ENCODE measurements around the gene SPHK1.

Gene SPHK1

DNA sequence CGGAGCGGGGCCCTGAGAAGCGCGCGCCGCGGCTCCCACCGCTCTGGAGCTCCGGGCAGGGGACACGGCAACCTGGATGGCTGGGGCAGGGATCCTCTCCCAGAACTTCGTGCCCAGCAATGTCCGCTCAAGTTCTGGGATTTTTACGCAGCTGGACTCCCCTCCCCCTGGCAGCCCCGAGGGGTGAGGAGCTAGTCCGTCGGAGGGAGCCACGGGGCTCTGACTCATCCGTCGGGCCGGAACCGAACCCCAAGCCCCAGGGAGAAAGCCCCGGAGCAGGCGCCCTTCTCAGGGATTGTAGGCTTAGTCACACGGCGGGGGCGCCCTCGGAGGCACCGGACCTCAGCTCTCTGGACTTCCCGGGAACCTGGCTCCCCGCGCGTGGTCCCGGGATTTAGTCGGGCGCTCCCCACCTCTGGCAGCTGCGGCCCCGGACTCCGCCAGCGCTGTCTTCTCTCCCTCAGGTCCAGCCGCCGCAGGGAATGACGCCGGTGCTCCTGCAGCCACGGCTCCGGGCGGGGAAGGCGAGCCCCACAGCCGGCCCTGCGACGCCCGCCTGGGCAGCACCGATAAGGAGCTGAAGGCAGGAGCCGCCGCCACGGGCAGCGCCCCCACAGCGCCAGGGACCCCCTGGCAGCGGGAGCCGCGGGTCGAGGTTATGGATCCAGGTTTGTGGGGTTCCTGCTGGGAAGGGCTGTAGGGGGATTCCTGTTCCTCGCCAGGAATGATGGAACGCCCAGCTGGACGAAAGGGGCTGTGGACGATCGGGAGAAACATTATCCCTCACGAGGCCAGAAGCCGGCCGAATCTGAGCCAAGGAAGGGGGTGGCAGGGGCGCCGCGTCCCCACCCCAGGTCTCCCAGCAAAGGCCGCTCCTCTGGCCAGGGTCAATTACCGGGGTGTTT, 830 bp downstream of the SPHK1 start:
- no peak for DNase-seq (ENCODE audit: low read depth)
- TF ChIP-seq, protein P1, sequence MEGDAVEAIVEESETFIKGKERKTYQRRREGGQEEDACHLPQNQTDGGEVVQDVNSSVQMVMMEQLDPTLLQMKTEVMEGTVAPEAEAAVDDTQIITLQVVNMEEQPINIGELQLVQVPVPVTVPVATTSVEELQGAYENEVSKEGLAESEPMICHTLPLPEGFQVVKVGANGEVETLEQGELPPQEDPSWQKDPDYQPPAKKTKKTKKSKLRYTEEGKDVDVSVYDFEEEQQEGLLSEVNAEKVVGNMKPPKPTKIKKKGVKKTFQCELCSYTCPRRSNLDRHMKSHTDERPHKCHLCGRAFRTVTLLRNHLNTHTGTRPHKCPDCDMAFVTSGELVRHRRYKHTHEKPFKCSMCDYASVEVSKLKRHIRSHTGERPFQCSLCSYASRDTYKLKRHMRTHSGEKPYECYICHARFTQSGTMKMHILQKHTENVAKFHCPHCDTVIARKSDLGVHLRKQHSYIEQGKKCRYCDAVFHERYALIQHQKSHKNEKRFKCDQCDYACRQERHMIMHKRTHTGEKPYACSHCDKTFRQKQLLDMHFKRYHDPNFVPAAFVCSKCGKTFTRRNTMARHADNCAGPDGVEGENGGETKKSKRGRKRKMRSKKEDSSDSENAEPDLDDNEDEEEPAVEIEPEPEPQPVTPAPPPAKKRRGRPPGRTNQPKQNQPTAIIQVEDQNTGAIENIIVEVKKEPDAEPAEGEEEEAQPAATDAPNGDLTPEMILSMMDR (IDR thresholded peaks at IDR 0.05; ENCODE audit: low read depth, low read length, missing control alignments) = no peak

DNA sequence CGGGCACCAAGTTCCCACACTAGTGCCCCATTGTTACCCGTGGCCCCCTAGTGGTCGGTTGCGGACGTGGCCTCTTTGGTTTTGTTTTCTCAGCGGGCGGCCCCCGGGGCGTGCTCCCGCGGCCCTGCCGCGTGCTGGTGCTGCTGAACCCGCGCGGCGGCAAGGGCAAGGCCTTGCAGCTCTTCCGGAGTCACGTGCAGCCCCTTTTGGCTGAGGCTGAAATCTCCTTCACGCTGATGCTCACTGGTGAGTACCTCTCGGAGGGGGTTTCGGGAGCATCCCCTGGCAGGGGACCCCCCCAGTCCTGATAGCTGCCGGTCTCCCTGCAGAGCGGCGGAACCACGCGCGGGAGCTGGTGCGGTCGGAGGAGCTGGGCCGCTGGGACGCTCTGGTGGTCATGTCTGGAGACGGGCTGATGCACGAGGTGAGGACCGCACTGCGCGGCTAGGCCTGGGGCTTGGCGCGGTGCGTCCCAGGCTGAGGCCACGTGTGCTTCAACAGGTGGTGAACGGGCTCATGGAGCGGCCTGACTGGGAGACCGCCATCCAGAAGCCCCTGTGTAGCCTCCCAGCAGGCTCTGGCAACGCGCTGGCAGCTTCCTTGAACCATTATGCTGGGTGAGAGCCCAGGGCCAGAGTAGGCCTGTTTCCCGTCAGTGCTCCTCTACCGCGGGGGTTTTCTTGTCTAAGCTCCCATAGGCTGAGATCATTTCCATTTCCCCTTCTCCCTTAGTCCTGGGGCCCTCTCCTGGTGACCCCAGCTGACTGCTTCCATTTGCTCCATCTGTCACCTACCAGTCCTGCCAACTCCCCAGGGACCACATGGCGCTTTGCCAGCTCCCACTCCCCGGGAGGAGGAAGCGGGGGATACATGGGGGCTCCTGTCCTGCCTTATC, 1.7 kb downstream of the SPHK1 start:
- DNase-seq (ENCODE audit: low read depth) = no peak
- TF ChIP-seq, protein P1 (IDR thresholded peaks at IDR 0.05; ENCODE audit: low read depth, low read length, missing control alignments) = peak; percentile 88
- no peak overlapping the region; the same call in 1 of the 2 replicates for H3K4me3 ChIP-seq (ENCODE audit: low read depth, low read length)

More for the DNA sequence above, 830 bp downstream of the SPHK1 start:
- peak overlapping the region; percentile 72 for H3K4me3 ChIP-seq (ENCODE audit: low read depth, low read length)

DNA sequence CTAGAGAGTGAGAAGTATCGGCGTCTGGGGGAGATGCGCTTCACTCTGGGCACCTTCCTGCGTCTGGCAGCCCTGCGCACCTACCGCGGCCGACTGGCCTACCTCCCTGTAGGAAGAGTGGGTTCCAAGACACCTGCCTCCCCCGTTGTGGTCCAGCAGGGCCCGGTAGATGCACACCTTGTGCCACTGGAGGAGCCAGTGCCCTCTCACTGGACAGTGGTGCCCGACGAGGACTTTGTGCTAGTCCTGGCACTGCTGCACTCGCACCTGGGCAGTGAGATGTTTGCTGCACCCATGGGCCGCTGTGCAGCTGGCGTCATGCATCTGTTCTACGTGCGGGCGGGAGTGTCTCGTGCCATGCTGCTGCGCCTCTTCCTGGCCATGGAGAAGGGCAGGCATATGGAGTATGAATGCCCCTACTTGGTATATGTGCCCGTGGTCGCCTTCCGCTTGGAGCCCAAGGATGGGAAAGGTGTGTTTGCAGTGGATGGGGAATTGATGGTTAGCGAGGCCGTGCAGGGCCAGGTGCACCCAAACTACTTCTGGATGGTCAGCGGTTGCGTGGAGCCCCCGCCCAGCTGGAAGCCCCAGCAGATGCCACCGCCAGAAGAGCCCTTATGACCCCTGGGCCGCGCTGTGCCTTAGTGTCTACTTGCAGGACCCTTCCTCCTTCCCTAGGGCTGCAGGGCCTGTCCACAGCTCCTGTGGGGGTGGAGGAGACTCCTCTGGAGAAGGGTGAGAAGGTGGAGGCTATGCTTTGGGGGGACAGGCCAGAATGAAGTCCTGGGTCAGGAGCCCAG, 2.8 kb downstream of the SPHK1 start:
- TF ChIP-seq, protein P1 (IDR thresholded peaks at IDR 0.05; ENCODE audit: low read depth, low read length, missing control alignments) = no peak
- DNase-seq (ENCODE audit: low read depth) = no peak
- H3K4me3 ChIP-seq (ENCODE audit: low read depth, low read length) = no peak overlapping the region

DNA sequence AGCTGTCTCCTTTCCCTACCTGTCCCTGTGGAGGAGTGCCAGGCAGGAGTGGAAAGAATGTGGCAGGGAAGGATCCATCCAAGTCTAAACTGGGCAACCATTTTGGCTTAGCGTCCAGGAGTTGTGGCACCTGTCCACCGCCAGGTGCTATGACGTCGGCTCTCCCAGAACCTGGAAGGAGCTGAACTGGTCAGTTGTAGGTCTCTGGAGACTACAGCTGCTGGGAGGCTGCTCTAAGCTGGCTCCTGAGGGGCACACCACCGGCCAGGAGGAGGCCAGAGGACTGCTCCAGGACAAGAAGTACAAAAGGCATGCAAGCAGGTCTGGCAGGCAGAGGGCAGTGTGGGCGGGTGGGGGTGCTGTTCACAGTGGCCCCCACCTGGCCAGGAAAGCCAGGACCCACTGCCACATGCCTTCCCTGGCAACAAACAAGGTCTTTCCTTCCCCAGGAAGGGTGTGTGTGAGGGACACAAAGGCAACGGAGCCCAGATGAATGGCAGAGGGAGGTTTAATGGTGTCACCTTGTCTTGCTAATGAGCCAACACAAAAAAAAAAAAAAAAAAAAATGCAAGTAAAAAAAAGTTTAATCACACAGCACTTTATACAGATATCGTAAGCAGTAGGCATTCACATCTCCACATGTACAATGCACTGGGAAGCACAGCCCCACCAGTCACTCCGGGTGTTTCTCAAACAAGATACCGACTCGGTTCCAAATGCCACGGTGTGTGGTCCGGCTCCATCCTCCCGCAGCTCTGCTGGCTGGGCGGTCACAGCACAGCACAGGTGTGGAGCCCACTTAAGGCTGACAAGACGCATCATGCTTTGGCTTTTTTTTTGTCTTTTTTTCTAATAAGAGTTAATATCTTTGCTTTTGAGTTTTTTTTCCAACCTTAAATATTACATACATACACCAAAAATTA, 4.8 kb downstream of the SPHK1 start:
- DNase-seq (ENCODE audit: low read depth) = no peak
- TF ChIP-seq, protein P1 (IDR thresholded peaks at IDR 0.05; ENCODE audit: low read depth, low read length, missing control alignments) = no peak
- no peak overlapping the region for H3K4me3 ChIP-seq (ENCODE audit: low read depth, low read length)

DNA sequence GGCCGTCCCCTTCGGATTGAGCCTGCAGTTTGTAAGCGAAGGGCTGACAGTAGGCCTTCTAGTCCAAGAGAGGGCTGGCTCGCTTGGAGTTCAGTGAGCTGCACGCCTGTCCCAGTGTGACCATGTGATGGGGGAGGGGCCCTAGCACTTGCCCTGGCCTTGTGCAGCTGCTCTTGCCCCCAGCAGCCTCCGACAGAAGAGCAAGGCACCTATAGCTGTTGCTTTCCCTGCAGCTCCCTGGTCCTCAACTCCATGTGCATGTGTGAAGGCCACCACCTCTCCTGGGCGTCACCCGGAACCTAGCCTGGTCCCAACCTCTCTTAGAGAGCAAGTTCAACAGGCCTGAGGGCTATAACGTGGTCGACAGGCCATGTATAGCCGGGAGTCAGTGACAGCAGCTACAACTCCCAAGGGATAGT, 5.6 kb downstream of the SPHK1 start:
- TF ChIP-seq, protein P1 (IDR thresholded peaks at IDR 0.05; ENCODE audit: low read depth, low read length, missing control alignments) = no peak
- H3K4me3 ChIP-seq (ENCODE audit: low read depth, low read length) = no peak overlapping the region
- no peak for DNase-seq (ENCODE audit: low read depth)
